Mesendoderm (in vitro differentiated cells): ENCODE data around the gene CHD6.

Source experiments
- DNase-seq: peaks from one replicate; pipeline ENCODE4 v3.0.0; 2013
- H2AK5ac ChIP-seq: 2 replicates; pipeline ENCODE4 v1.6.1; 2013; ENCODE audit warnings: low read length, inconsistent platforms
- H2BK120ac ChIP-seq: 2 replicates; pipeline ENCODE4 v1.6.1; 2013; ENCODE audit warnings: low read depth, mild to moderate bottlenecking, low read length, moderate library complexity, mixed read lengths
- H2BK15ac ChIP-seq: replicated peaks from 2 replicates; pipeline ENCODE4 v1.6.1; 2013; ENCODE audit warnings: low read depth, mild to moderate bottlenecking, moderate library complexity
- H2BK5ac ChIP-seq: 2 replicates; pipeline ENCODE4 v1.6.1; 2013; ENCODE audit warnings: low read length, inconsistent platforms
- H3K18ac ChIP-seq: 2 replicates; pipeline ENCODE4 v1.6.1; 2013; ENCODE audit warnings: mild to moderate bottlenecking, low read length, mixed read lengths
- H3K23ac ChIP-seq: one replicate; pipeline ENCODE4 v1.6.1; 2013; ENCODE audit warnings: low read length
- H3K27ac ChIP-seq: 2 replicates; pipeline ENCODE4 v1.5.1; 2013; ENCODE audit warnings: low read depth, mild to moderate bottlenecking, inconsistent platforms, low read length, moderate library complexity
- H3K27me3 ChIP-seq: 2 replicates; pipeline ENCODE4 v1.6.1; 2013; ENCODE audit warnings: low read length, control low read depth, mild to moderate bottlenecking, inconsistent platforms; ENCODE audit not compliant: insufficient read depth, poor library complexity
- H3K36me3 ChIP-seq: 2 replicates; pipeline ENCODE4 v1.6.1; 2013; ENCODE audit warnings: low read length, inconsistent platforms; ENCODE audit not compliant: control insufficient read depth, insufficient read depth
- H3K4ac ChIP-seq: one replicate; pipeline ENCODE4 v1.6.1; 2013; ENCODE audit warnings: low read depth, mild to moderate bottlenecking, low read length, moderate library complexity
- H3K4me1 ChIP-seq: 2 replicates; pipeline ENCODE4 v1.6.1; 2013; ENCODE audit warnings: low read depth, low read length, inconsistent platforms; ENCODE audit not compliant: control insufficient read depth
- H3K4me2 ChIP-seq: 2 replicates; pipeline ENCODE4 v1.6.1; 2013; ENCODE audit warnings: low read length
- H3K4me3 ChIP-seq: 2 replicates; pipeline ENCODE4 v1.5.1; 2013; ENCODE audit warnings: mild to moderate bottlenecking, low read length
- H3K56ac ChIP-seq: one replicate; pipeline ENCODE4 v1.6.1; 2013; ENCODE audit warnings: low read length
- H3K79me1 ChIP-seq: 2 replicates; pipeline ENCODE4 v1.6.1; 2013; ENCODE audit warnings: low read length, inconsistent platforms
- H3K79me2 ChIP-seq: 2 replicates; pipeline ENCODE4 v1.6.1; 2013; ENCODE audit warnings: mild to moderate bottlenecking, low read length; ENCODE audit not compliant: control insufficient read depth, insufficient read depth
- H3K9ac ChIP-seq: 2 replicates; pipeline ENCODE4 v1.6.1; 2013; ENCODE audit warnings: low read length, inconsistent platforms
- H4K5ac ChIP-seq: one replicate; pipeline ENCODE4 v1.6.1; 2013; ENCODE audit warnings: low read length
- H4K8ac ChIP-seq: one replicate; pipeline ENCODE4 v1.6.1; 2013; ENCODE audit warnings: low read depth, mild to moderate bottlenecking, control low read depth, low read length, moderate library complexity
- WGBS: extraction: QIAGEN DNeasy Blood & Tissue Kit; methylation state at CpG from one replicate; pipeline ENCODE4 v1.1.7; 2013; ENCODE audit warnings: low lambda C conversion rate, missing lambda C conversion rate; ENCODE audit not compliant: insufficient coverage; ENCODE audit errors: extremely low coverage; 5-methylcytosine and 5-hydroxymethylcytosine counted together

Gene CHD6

DNA sequence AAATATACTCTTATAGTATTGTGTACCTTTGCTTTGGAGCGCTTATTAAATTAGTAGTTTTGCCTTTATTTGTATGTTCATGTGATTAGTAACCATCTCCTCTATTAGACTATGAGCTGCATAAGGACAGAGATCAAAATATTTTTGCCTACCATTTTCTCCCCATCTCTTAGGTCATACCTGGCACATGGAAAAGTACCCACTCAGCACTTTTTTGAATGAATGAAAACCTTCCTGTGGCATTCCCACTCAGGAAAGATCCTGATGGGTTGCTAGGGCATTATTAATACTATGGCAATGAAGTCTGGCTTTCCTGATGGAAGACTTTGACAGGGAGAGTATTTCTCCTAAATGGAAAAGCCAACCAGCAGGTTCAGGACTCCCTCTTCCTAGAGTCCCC, 20.3 kb upstream of the CHD6 start:
- Histone ChIP-seq H3K23ac (no peak overlapping the region), H4K8ac (no peak overlapping the region), H2BK120ac (no peak overlapping the region), H3K9ac (no peak overlapping the region), H2AK5ac (no peak overlapping the region), H3K4me3 (no peak overlapping the region), H3K56ac (no peak overlapping the region), H3K27me3 (no peaks in the 10 kb centered on the region), H2BK5ac (no peak overlapping the region), H3K4ac (no peak overlapping the region), H4K5ac (no peak overlapping the region), H3K79me1 (no peaks in the 10 kb centered on the region), H2BK15ac (no peak overlapping the region), H3K36me3 (no peaks in the 10 kb centered on the region), H3K4me2 (no peak overlapping the region), H3K79me2 (no peaks in the 10 kb centered on the region), H3K4me1 (peaks cover 4% of the 10 kb centered on the region), H3K18ac (no peak overlapping the region), H3K27ac (no peak overlapping the region)
- no CpG with 5 or more reads among the region's 1 CpG for WGBS
- DNase-seq = no peak

DNA sequence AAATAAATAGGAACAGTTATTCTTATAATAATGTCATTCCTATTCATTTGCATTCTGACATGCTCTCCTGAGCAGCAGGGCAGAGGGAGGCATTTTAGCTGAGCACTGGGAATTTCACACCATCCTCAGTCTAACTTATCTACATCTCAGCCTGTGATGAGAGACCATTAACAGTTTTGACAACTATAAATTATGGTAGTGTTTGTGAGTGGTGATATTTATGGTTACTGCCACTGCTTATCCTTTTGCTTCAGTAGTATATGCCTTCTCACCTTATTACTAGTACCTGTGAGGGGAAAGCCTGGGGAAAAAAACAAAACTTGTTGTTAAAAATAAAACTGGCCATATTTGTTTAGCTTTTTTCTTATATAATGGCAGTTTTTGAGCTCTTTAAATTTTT, 17.0 kb upstream of the CHD6 start:
- Histone ChIP-seq H3K4me3 (no peak overlapping the region), H3K18ac (no peak overlapping the region), H2AK5ac (no peak overlapping the region), H3K4me2 (no peak overlapping the region), H3K23ac (no peak overlapping the region), H3K9ac (no peak overlapping the region), H2BK120ac (no peak overlapping the region), H3K4me1 (no peaks in the 10 kb centered on the region), H4K5ac (no peak overlapping the region), H3K4ac (no peak overlapping the region), H4K8ac (no peak overlapping the region), H2BK15ac (no peak overlapping the region), H2BK5ac (no peak overlapping the region), H3K79me2 (no peaks in the 10 kb centered on the region), H3K27me3 (no peaks in the 10 kb centered on the region), H3K27ac (no peak overlapping the region), H3K56ac (no peak overlapping the region), H3K36me3 (no peaks in the 10 kb centered on the region), H3K79me1 (no peaks in the 10 kb centered on the region)
- DNase-seq = no peak

DNA sequence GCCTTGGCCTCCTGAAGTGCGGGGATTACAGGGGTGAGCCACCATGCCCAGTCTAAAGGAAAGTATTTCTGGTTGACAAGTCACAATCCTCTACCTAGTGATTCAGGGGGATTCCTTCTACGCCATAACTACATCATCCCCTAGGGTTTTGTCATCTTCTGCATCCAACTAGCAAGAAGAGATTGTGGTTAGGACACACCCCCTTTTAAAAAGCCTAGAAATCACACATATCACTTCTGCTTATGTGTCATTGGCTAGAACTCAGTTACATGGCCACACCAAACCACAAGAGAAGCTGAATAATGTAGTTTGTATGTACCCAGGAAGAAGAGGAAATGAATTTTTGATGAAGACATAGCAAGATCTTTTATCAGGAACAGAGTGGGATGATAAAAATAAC, 14.7 kb upstream of the CHD6 start:
- Histone ChIP-seq H3K27ac (no peak overlapping the region), H3K4me2 (no peak overlapping the region), H3K9ac (no peak overlapping the region), H2BK120ac (no peak overlapping the region), H3K79me1 (no peaks in the 10 kb centered on the region), H3K27me3 (no peaks in the 10 kb centered on the region), H3K4me1 (no peaks in the 10 kb centered on the region), H2AK5ac (no peak overlapping the region), H3K23ac (no peak overlapping the region), H4K5ac (no peak overlapping the region), H3K79me2 (no peaks in the 10 kb centered on the region), H2BK5ac (no peak overlapping the region), H3K18ac (no peak overlapping the region), H3K56ac (no peak overlapping the region), H2BK15ac (no peak overlapping the region), H4K8ac (no peak overlapping the region), H3K4me3 (no peak overlapping the region), H3K4ac (no peak overlapping the region), H3K36me3 (no peaks in the 10 kb centered on the region)
- no peak for DNase-seq
- no CpG with 5 or more reads among the region's 2 CpGs for WGBS

DNA sequence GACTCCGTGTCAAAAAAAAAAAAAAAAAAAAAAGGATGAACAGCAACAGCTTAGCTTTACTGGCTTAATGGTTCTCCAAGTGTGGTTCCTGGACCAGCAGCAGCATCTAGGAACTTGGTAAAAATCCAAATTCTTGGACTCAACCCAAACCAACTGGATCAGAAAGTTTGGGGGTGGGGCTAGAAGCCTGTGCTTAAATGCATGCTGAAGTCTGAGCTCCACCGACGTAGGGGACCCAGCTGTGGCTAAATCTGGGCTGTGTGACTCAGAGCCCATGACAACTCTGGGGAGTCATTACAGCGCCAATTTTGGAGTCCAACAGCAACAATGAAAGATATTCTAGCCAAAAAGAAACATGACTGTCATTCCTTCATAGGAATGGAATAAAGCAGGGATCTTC, 13.6 kb upstream of the CHD6 start:
- H3K79me2 ChIP-seq = no peaks in the 10 kb centered on the region
- no peak overlapping the region for H2AK5ac ChIP-seq
- H3K4me1 ChIP-seq = no peaks in the 10 kb centered on the region
- H3K18ac ChIP-seq = no peak overlapping the region
- no CpG with 5 or more reads among the region's 4 CpGs for WGBS
- H2BK5ac ChIP-seq = no peak overlapping the region
- no peak overlapping the region for H3K27ac ChIP-seq
- H3K56ac ChIP-seq = no peak overlapping the region
- no peak overlapping the region for H3K4me3 ChIP-seq
- H3K4ac ChIP-seq = no peak overlapping the region
- H3K23ac ChIP-seq = no peak overlapping the region
- no peak overlapping the region for H2BK15ac ChIP-seq
- no peaks in the 10 kb centered on the region for H3K36me3 ChIP-seq
- no peak overlapping the region for H3K4me2 ChIP-seq
- H3K9ac ChIP-seq = no peak overlapping the region
- H4K5ac ChIP-seq = no peak overlapping the region
- no peak overlapping the region for H2BK120ac ChIP-seq
- no peaks in the 10 kb centered on the region for H3K79me1 ChIP-seq
- no peak for DNase-seq
- H3K27me3 ChIP-seq = no peaks in the 10 kb centered on the region
- H4K8ac ChIP-seq = no peak overlapping the region

DNA sequence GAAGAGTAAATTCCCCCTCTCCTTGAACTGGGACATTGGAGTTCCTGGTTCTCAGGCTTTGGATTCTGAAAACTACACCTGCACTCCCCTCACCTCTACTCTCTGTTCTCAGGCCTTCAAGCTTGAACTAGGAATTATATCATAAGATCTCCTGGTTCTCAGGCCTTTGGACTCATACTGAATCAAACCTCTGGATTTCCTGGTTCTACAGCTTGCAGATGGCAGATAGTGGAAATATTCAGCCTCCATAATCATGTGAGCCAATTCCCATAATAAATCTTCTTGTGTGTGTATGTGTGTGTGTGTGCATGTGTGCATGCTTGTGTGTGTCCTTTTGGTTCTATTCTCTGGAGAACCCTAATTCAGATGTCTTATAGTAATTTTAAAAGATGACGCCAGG, 12.7 kb upstream of the CHD6 start:
- Histone ChIP-seq H3K4me2 (no peak overlapping the region), H3K27me3 (no peaks in the 10 kb centered on the region), H3K56ac (no peak overlapping the region), H2AK5ac (no peak overlapping the region), H3K79me1 (no peaks in the 10 kb centered on the region), H2BK15ac (no peak overlapping the region), H3K36me3 (no peaks in the 10 kb centered on the region), H3K79me2 (no peaks in the 10 kb centered on the region), H2BK120ac (no peak overlapping the region), H4K8ac (no peak overlapping the region), H3K27ac (no peak overlapping the region), H3K4me3 (no peak overlapping the region), H3K23ac (no peak overlapping the region), H3K4ac (no peak overlapping the region), H4K5ac (no peak overlapping the region), H2BK5ac (no peak overlapping the region), H3K4me1 (no peaks in the 10 kb centered on the region), H3K18ac (no peak overlapping the region), H3K9ac (no peak overlapping the region)
- no peak for DNase-seq
- no CpG with 5 or more reads among the region's 1 CpG for WGBS

DNA sequence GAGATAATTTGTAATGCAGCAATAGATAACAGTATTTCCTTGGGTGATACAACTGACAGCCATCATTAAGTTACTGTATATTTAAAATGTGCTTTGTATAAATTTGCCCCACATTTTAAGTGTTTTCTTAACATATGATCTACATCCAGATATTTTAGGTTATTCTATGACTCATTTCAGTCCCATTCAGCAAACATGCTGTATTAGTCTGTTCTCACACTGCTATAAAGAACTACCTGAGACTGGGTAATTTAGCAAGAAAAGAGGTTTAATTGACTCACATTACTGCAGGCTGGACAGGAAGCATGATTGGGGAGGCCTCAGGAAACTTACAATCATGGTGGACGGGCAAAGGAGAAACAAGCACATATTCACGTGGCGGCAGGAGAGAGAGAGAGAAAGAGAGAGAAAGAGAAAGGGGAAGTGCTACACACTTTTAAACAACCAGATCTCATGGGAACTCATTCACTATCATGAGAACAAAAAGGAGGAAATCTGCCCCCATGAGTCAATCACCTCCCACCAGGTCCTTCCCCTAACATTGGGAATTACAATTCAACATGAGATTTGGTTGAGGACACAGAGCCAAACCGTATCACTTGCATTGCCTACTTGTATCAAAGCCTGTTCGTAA, 9.6 kb upstream of the CHD6 start:
- Histone ChIP-seq H3K23ac (no peak overlapping the region), H3K79me1 (no peaks in the 10 kb centered on the region), H3K18ac (no peak overlapping the region), H3K79me2 (no peaks in the 10 kb centered on the region), H2AK5ac (no peak overlapping the region), H2BK15ac (no peak overlapping the region), H3K4me3 (no peak overlapping the region), H4K8ac (no peak overlapping the region), H3K36me3 (no peaks in the 10 kb centered on the region), H3K4me2 (no peak overlapping the region), H3K4ac (no peak overlapping the region), H4K5ac (no peak overlapping the region), H2BK5ac (no peak overlapping the region), H3K27me3 (no peaks in the 10 kb centered on the region), H3K56ac (no peak overlapping the region), H3K4me1 (no peaks in the 10 kb centered on the region), H3K27ac (no peak overlapping the region), H2BK120ac (no peak overlapping the region), H3K9ac (no peak overlapping the region)
- no CpG with 5 or more reads among the region's 5 CpGs for WGBS
- no peak for DNase-seq
